ENCODE data around the gene INTS6.

DNA sequence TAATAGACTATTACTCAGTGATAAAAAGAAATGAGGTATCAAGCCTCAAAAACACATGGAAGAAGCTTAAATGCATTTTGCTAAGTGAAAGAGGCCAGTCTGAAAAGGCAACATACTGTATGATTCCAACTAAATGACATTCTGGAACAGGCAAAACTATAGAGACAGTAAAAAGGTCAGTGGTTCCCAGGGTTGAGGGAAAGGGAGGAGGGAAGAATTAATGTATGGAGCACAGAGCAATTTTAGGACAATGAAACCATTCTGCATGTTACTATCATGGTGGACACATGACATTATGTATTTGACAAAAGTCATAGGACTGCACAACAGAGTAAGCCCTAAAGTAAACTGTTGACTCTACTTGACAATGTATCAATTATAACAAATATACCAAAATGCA, 119.0 kb downstream of the INTS6 start:
- TF ChIP-seq CTCF (IDR thresholded peaks at IDR 0.05) (no peak), POLR2A (IDR thresholded peaks at IDR 0.05) (no peak)
